HT-29 (cell line): ENCODE results near the gene BSN. TPM values are rescaled to one million over a fixed set of nuclear protein-coding genes. Genes with fewer than 3 reads are reported as not detected.

Experiments
- DNase-seq: peaks from one replicate; pipeline ENCODE4 v3.0.0-alpha.2; 2015; ENCODE audit warnings: low spot score
- total RNA-seq: library from RNA; depleted of rRNA; stranded (reverse); fragments of >200 nt; shearing (Covaris generic); gene quantifications from 2 replicates; pipeline ENCODE4 v1.2.3, GENCODE V29; 2014

Gene BSN
- total RNA-seq, 1 experiment from 2014 or later, result not detected

DNA sequence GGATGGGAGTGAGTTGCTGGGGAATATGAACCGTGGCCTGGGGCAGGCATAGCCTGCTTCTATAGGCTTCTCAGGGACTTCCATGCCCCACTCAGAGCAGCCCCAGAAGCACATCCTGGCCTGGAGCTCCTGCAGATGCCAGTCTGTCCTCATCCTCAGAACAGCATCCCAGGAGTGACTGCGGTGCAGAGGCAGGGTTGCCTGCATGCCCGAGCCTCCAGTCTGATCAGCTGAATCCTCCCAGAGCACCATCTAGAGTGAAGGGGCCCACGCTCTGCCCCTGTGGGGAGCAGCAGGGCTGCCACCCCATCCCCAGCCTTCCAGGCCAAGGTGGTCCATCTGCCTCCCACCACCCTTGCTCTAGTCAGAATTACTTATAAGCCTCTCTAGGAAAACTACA, 75.2 kb downstream of the BSN start:
- no peak for DNase-seq

DNA sequence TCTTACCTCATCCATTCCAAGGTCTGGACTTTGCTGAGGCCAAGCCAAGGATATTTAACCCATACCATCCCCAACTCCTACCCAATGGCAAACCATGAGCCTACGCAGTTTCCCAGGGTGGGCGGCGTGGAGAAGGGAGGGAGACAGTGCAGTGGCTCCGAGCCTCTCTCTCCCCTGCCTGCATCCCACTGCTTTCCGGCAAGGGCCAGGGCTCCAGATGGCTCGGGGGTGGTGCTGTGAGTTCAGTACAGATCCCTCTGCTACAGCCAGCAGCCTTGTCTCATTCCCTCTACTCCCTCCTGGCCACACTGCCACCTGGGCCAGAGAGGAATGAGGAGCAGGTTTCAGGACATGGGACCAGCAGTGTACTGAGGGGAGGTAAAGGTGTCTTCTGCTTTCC, 75.6 kb downstream of the BSN start:
- no peak for DNase-seq

DNA sequence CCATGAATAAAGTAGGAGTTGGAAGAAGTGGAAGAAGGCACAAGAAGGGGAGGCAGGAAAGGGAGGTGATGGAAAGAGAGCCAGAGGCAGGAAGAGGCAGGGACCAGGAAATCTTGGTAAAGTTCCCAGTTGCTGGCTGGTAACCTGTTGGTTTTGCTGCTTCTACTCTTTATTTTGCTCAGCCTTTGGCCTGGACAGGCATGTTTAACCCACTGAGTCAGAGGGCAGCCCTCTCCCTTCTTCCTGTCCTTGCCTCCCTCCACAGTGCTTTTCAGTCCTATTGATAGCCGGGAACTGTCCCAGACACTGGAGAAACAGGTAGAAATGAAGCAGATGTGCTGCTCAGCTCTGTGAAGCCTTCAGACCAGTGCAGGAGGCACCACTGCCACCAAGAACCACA, 76.5 kb downstream of the BSN start:
- no peak for DNase-seq

DNA sequence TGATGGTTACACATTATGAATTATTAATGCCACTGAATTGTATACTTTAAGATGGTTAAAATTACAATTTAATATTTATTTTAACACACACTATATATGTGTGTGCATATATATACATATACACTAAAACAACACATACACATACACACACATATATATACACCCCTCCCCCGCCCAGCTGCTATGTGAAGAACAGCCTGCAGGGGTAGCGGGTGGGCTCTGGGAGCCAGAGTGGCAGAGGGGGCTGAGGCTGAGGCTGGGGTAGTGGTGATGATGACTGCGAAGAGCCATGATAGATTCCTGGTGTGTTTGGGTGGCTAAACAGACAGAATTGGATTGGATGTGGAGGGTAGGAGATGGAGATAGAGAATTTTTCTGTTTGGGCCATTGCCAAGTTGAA, 80.5 kb downstream of the BSN start:
- no peak for DNase-seq

DNA sequence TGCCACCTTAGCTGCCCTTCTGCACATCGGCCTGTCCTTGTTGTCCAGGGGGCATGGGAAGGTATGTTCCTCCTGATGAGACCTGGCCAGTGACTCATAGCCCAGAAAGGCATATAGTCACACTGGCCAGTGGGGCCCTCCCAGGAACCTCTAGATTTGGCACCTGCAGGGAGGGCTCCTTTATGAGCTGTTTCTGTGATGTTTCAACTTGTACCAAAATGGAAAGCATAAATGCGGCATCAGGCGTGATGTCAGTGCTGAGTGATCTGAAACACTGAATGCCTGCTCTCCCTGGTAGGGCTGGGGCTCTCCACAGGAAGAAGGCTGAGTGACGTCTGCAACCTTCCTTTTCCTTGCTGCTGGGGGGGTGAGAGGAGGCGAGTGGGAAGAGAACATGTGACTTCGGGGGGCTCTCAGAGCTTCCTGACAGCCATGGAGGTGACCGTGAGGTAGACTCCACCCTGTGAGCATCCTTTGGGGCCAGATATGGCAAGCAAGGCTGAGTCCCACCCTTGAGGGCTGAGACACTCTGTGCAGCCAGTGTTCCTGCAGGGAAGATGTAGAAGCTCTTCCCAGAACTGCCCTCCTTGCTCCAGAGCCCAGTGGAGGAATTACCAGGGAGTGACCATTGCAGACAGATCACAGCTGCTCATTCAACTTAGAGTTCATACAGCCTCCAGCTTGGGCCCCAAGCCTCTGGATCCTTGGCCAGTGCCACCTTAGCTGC, 82.8 kb downstream of the BSN start:
- no peak for DNase-seq

DNA sequence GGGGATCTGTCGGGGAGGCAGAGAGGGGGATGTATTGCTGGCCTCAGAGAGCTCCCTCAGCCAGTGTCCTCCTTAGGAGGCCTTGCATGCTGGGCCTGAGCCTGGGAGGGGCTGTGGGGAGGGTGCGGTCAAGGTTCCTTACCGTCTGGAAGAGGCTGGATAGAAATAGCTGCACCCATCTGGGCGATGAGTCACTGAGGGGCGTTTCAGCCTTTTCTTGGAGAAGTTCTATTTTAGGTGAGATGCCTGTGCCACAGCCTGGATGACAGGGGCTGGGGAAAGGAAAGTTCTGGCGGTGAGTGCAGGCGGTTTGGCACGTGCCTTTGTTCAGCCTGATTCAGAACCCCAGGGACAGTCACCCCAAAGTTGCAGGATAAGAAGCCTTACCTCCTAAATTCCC, 84.2 kb downstream of the BSN start:
- no peak for DNase-seq

DNA sequence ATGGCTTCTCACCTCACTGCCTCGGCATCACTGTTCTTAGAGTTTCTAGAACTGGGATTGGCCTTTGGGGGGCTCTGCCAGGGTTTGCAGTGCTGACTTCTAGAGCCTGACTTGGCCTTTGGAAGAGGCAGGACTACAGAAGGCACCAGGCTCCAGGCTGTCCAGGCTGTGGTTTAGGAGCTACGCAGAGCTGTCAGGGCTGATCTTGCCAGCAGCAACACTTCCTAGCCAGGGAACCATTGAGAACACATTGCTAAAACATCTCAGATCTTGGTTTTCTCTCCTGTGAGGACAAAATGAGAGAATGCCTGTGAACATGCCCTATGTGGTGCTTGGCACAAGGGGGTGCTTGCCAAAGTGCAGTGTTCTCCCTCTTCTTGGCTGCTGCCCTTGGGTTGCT, 85.3 kb downstream of the BSN start:
- DNase-seq, result no peak

DNA sequence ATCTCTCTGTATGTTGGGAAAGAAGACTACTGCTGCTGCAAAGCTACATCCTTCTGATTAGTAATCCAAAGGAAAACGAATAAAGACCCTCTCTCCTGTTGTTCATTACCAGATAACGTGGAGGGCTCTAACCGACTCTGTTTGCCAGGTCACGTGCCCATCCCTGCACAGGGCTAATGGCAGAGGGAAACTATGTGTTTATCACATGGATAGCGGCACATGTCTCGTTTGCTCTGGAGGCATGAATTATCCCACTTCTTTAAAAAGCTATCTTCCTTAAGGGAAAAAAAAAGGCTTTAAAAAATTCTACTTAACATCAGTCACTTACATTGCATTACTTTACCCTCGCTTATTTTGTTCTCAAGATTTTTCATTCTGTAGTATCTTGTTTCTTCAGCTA, 87.0 kb downstream of the BSN start:
- no peak for DNase-seq

DNA sequence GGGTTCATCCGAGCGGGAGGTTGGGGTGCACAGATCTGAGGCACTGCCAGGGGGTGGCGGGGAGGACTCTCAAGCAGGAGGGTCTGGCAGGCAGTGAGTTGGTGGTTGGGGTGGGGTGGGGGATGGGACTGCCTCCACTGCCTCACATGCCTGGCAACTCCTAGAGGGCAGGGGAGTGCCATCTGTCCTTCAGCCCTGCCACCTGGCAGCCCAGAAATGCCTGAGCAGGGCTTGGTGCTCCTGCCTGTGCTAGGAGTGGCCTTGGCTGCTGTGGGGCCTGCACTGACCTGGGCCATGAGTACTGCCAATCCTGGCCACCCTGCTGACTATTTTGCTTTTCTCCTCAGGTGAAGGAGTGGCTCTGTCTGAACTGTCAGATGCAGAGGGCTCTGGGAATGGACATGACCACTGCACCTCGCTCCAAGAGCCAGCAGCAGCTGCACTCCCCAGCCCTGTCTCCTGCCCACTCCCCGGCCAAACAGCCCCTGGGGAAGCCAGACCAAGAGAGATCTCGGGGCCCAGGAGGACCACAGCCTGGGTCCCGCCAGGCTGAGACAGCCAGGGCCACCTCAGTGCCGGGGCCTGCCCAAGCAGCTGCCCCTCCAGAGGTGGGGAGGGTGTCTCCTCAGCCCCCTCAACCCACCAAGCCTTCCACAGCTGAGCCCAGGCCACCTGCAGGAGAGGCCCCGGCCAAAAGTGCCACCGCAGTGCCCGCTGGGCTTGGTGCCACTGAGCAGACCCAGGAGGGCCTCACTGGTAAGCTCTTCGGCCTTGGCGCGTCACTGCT, 87.8 kb downstream of the BSN start:
- no peak for DNase-seq

DNA sequence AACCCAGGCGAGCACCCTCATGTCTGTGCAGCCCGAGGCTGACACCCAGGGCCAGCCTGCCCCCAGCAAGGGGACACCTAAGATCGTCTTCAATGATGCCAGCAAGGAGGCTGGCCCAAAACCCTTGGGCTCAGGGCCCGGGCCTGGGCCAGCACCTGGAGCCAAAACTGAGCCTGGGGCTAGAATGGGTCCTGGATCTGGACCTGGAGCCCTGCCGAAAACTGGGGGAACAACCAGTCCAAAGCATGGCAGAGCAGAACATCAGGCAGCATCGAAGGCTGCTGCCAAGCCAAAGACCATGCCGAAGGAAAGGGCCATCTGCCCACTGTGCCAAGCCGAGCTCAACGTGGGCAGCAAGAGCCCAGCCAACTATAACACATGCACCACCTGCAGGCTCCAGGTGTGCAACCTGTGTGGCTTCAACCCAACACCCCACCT, 88.5 kb downstream of the BSN start:
- no peak for DNase-seq

DNA sequence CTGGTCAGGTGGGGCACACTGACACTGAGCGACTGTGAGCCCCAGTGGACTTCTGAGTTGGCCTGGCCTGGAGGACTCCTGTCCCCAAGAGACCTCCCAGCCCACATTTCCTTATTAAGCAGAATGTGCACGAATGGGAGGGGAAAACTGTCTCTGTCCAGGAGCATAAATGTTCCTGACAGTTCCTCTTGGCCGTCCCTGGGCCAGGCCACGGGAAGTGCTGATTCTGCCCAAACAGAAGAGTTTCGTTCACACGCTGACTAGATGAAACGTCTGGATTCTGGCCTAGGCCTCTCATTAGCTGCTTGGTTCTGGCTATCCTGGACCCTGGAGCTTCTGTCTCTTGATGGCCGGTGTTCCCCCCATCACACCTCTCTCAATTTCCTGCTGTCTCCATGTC, 90.4 kb downstream of the BSN start:
- no peak for DNase-seq

DNA sequence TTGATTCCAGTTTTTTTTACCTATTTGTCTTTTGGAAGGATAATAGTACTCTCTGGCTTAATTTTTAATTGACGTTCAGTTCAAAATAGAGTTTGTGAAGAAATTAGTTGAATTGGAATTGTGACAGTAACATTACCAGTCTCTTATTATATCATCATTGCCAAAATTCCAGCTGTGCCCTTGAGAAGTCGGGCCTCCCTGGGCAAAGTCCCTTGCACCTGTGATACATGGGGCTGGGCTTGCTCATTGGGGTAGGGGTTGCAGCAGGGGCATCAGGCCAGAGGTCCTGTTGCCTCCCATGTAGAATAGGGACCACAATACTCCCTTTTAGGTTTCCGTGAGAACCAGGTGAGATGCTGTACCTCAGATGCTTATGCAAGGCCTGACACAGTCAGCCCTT, 92.0 kb downstream of the BSN start:
- no peak for DNase-seq

DNA sequence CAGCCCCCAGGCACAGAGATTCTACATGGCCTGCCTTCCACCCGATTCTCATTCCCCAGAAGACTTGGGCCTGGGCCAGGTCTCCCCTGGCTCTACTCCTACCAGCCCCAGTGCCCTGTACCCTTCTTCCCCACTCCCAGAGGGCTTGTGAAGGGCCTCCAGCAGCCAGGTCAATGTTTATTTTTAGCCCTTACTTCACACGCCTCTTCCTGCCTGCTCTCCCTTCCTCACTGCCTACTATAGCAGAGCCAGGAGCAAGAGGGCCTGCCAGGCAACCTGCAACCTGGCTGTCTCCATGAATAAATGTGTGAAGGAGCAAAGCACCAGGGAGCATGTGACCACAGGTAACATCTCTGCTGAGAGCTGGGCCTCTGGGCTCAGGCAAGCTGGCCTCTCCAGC, 93.5 kb downstream of the BSN start:
- DNase-seq, result no peak

DNA sequence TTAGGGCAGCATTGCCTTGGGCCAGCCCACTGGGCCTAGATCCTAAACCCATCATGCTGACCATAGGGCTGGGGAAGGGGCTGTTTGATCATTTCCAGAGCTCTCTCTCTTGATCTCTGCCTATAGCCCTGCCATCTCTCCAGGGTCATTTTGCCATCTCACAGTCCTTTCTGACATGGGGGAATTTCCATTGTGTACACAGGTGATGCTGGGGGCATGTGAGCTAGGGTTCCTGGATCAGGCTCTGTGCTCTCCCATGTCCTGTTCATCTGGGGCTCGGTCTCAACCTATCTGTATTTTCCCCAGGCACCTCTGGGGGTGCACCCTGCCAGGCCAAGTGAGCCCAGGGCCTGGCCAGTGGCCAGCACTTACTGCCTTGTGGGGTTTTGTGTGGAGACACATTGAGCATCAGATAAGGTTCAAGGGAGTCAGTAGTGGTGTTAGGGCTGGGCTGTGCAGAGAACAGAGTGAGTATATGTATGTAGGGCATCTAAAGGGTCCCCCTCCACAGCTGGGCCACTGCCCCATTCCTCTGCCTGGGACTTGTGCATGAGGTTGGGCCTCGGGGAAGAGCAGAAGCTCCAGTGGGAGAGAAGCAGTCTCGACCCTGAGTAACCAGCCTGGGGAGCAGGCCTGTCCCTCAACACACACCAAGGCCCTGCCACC, 94.2 kb downstream of the BSN start:
- DNase-seq, result no peak

DNA sequence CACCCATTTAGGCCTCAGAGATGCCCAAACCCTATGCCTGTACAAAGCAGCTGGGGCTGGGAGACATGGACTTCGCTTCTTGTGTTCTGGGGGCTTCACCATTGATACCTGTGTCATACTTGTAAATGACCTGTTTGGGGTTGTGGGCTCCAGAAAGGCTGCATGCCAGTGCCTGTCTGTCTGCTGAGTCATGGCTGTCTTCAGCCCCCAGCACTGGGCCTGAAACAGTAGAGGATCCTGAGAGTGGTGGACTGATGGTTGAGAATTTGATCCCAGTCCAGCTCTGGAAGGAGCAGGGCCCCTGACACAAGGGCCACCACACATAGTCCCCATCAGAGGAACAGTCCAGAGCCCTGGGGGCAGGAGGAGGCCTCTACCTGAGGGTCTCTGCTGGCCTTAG, 95.3 kb downstream of the BSN start:
- no peak for DNase-seq

DNA sequence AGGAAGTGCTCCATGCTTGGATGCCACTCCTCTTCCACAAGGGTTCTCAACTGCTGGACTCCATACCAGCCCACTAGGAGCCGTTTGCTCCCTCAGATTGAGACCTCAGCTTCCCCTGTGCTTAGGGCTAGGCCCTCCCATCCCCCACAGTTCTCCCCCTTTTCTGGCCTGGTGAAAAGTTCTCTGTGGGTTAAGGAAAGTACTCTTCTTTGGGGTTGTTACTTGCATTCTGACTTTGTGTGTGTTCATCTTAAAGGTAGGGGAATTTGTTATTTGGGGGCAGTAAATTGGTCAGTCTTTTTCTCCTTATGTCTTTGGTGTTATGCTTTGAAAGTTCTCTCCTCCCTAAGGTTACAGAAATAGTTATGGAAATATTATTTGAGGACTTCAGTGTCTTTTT, 95.9 kb downstream of the BSN start:
- DNase-seq, result no peak

DNA sequence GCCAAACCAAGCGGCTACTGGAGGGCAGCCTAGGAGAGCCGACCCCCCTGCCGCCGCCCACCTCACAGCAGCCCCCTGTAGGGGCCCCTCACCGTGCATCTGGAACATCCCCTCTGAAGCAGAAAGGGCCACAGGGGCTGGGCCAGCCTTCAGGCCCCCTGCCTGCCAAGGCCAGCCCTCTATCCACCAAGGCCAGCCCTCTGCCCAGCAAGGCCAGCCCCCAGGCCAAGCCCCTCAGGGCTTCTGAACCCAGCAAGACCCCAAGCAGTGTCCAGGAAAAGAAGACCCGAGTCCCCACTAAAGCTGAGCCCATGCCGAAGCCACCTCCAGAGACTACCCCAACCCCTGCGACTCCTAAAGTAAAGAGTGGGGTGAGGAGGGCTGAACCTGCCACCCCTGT, 96.4 kb downstream of the BSN start:
- DNase-seq, result no peak

DNA sequence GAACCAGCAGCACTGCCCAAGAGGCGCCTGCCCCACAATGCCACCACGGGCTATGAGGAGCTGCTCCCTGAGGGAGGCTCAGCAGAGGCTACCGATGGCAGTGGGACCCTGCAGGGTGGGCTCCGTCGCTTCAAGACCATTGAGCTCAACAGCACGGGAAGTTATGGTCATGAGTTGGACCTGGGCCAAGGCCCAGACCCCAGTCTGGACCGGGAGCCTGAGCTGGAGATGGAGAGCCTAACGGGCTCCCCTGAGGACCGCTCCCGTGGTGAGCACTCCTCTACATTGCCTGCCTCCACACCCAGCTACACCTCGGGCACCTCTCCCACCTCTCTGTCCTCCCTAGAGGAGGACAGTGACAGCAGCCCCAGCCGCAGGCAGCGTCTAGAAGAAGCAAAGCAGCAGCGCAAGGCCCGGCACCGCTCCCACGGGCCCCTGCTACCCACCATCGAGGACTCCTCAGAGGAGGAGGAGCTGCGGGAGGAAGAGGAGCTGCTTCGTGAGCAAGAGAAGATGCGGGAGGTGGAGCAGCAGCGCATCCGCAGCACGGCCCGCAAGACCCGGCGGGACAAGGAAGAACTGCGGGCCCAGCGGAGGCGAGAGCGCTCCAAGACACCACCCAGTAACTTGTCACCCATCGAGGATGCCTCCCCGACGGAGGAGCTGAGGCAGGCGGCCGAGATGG, 98.1 kb downstream of the BSN start:
- DNase-seq, result no peak

DNA sequence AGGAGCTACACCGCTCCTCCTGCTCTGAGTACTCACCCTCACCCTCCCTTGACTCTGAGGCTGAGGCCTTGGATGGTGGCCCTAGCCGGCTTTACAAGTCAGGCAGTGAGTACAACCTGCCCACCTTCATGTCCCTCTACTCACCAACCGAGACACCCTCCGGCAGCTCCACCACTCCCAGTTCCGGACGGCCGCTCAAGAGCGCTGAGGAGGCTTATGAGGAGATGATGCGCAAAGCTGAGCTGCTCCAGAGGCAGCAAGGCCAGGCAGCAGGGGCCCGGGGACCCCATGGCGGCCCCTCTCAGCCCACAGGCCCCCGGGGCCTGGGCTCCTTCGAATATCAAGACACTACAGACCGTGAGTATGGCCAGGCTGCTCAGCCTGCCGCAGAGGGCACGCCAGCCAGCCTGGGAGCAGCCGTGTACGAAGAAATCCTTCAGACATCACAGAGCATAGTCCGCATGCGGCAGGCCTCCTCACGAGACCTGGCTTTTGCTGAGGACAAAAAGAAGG, 98.7 kb downstream of the BSN start:
- DNase-seq, result no peak

DNA sequence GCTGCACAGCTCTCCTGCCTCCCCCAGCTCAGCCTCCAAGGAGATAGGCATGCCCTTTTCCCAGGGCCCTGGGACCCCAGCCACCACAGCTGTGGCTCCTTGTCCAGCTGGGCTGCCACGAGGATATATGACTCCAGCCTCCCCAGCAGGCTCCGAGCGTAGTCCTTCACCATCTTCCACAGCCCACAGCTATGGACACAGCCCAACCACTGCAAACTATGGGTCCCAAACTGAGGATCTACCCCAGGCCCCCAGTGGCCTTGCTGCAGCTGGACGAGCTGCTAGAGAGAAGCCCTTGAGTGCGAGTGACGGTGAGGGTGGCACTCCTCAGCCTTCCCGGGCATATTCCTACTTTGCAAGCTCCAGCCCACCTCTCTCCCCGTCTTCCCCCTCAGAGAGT, 99.3 kb downstream of the BSN start:
- DNase-seq, result no peak

DNA sequence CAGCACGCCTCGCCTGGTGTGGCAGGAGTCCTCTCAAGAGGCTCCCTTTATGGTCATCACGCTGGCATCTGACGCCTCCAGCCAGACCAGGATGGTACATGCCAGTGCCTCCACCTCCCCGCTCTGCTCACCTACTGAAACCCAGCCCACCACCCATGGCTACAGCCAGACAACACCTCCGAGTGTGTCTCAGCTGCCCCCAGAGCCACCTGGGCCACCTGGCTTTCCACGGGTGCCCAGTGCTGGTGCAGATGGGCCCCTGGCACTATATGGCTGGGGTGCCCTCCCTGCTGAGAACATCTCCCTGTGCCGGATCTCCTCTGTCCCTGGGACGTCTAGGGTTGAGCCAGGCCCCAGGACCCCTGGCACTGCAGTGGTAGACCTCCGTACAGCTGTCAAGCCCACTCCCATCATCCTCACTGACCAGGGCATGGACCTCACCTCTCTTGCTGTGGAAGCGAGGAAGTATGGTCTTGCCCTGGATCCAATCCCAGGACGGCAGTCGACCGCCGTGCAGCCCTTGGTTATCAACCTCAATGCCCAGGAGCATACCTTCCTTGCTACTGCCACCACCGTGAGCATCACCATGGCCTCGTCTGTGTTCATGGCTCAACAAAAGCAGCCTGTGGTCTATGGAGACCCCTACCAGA, 100.0 kb downstream of the BSN start:
- DNase-seq, result no peak
